Measurements from ENCODE around the gene PXDN. TPM values are rescaled to one million over a fixed set of nuclear protein-coding genes. Genes with fewer than 3 reads are reported as not detected.
"Not testable (repeated sequence)": the region's sequence is repeated elsewhere in the genome, so short reads cannot be mapped to it uniquely, and the experiment has no call there.

Gene PXDN
- total RNA-seq, 1 donor from 2014 or later = 36.3 TPM

DNA sequence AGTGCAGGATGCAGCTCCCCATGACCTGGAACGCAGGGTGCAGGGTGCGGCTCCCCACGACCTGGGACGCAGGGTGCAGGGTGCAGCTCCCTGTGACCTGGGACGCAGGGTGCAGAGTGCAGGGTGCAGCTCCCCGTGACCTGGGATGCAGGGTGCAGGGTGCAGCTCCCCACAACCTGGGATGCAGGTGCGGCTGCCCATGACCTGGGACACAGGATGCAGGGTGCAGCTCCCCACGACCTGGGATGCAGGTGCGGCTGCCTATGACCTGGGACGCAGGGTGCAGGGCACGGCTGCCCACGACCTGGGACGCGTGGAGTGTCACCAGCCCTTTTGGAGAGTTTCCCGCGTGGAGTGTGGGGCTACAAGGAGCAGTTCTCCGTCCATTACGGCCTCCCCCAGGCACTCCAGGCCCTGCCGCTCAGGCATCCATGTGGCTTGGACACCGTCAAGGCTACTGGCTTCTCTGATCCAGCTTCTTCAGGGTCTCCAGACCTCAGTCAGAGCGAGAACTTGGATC lies 38.7 kb downstream of the PXDN start:
- TF ChIP-seq, protein P1, sequence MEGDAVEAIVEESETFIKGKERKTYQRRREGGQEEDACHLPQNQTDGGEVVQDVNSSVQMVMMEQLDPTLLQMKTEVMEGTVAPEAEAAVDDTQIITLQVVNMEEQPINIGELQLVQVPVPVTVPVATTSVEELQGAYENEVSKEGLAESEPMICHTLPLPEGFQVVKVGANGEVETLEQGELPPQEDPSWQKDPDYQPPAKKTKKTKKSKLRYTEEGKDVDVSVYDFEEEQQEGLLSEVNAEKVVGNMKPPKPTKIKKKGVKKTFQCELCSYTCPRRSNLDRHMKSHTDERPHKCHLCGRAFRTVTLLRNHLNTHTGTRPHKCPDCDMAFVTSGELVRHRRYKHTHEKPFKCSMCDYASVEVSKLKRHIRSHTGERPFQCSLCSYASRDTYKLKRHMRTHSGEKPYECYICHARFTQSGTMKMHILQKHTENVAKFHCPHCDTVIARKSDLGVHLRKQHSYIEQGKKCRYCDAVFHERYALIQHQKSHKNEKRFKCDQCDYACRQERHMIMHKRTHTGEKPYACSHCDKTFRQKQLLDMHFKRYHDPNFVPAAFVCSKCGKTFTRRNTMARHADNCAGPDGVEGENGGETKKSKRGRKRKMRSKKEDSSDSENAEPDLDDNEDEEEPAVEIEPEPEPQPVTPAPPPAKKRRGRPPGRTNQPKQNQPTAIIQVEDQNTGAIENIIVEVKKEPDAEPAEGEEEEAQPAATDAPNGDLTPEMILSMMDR (IDR thresholded peaks at IDR 0.05) = no peak
- Histone ChIP-seq H3K36me3 (no peaks in the 10 kb centered on the region), H3K9me3 (no peaks in the 10 kb centered on the region), H3K4me1 (peaks cover 24% of the 10 kb centered on the region), H3K4me3 (no peak overlapping the region), H3K27me3 (ENCODE audit: low read depth) (no peaks in the 10 kb centered on the region), H3K27ac (no peak overlapping the region)
- DNase-seq (no peak), ATAC-seq (no peak)
- intact Hi-C loops (cut with DNase I) = no loop called here

DNA sequence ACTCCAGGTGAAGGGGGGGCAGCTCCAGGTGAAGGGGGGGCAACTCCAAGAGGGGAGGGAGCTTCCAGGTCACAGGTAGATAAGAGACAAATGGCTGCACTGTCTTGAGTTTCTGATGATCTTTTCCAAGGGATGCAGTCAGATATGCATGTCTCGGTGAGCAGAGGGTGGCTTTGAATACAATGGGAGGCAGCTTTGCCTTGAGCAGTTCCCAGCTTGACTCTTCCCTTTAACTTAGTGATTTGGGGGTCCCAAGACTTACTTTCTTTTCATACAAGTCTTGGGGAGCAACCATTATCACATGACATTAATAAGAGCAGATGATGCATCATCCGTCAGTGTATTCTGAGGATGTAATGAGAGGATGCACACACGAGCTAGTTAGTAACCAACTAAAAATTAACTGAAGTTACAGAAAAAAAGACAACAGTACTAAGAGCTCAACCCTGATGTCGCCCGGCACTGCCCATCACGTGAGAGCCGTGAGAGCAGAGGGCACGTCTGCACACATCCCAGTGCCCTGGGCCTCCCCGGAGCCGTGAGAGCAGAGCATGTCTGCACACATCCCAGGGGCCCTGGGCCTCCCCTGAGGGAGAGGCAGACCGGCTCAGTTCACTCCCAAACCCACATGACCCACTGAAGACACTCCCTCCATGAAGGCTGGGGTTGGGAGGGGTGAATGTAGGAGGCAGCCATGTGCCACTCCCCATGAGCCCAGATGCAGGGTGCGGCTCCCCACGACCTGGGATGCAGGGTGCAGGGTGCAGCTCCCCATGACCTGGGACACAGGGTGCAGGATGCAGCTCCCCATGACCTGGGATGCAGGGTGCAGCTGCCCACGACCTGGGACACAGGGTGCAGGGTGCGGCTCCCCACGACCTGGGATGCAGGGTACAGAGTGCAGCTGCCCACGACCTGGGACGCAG lies 39.4 kb downstream of the PXDN start:
- intact Hi-C loops (cut with DNase I) = no loop called here
- Histone ChIP-seq H3K27ac (no peak overlapping the region), H3K36me3 (no peaks in the 10 kb centered on the region), H3K27me3 (ENCODE audit: low read depth) (no peaks in the 10 kb centered on the region), H3K4me1 (peaks cover 24% of the 10 kb centered on the region), H3K9me3 (no peaks in the 10 kb centered on the region), H3K4me3 (no peak overlapping the region)
- TF ChIP-seq, protein P1 (IDR thresholded peaks at IDR 0.05) = no peak
- peak in 1 of 2 donors; percentile 5 for ATAC-seq
- DNase-seq = no peak

DNA sequence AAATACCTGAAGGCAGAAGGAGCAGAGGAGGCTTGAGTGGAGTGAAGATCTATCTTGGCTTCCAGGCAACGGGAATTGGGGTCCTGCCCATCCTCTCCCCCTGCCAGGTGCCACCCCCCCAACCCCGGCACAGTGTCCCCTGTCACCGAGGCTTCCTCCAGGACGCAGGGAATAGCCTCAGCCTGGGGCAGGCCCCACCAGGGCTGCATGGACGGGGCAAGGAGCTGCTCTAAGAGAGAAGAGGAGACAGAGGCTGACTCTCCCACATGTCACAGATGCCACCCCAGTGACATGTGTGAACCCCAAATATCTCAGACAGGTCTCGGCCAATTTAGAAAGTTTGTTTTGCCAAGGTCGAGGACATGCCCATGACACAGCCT lies 42.1 kb downstream of the PXDN start:
- H3K27me3 ChIP-seq (ENCODE audit: low read depth) = no peaks in the 10 kb centered on the region
- intact Hi-C loops (cut with DNase I) = no loop called here
- H3K27ac ChIP-seq = no peak overlapping the region
- ATAC-seq (peak in 1 of 2 donors; percentile 14), DNase-seq (no peak)
- TF ChIP-seq, protein P1 (IDR thresholded peaks at IDR 0.05) = no peak
- H3K4me1 ChIP-seq = peaks cover 19% of the 10 kb centered on the region
- no peaks in the 10 kb centered on the region for H3K9me3 ChIP-seq
- no peak overlapping the region for H3K4me3 ChIP-seq
- no peaks in the 10 kb centered on the region for H3K36me3 ChIP-seq

DNA sequence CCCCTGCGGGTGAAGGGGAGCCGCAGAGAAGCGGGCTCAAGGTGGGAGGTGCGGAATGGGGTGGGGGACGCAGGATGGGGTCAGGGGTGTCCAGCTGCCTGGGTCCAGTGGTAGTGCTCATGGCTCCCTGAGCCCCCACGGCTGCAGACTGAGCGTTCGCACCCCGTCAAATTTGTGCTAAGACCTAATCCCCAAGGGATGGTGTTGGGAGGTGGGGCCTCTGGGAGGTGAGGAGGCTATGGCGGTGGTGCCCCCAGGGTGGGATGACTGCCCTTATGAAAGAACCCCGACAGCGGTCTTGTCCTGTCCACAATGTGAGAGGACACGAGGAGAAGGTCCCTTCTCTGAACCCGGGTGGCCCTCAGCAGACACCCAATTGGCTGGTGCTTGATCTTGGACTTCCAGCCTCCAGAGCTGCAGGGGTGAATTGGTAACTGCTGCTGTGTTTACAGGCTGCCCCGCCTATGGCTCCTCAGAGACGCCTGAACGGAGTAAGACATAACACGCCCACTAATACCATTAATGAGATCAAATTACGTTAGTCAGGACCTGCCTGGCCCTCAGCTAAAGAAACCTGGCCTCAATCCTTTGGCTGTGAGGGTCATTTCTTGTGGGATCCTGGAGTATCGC lies 42.6 kb downstream of the PXDN start:
- Histone ChIP-seq H3K9me3 (no peaks in the 10 kb centered on the region), H3K36me3 (no peaks in the 10 kb centered on the region), H3K4me1 (peaks cover 24% of the 10 kb centered on the region), H3K4me3 (no peak overlapping the region), H3K27ac (no peak overlapping the region), H3K27me3 (ENCODE audit: low read depth) (no peaks in the 10 kb centered on the region)
- peak; percentile 58 to 69 for ATAC-seq
- TF ChIP-seq, protein P1 (IDR thresholded peaks at IDR 0.05) = no peak
- intact Hi-C loops (cut with DNase I) = no loop called here
- no peak for DNase-seq

DNA sequence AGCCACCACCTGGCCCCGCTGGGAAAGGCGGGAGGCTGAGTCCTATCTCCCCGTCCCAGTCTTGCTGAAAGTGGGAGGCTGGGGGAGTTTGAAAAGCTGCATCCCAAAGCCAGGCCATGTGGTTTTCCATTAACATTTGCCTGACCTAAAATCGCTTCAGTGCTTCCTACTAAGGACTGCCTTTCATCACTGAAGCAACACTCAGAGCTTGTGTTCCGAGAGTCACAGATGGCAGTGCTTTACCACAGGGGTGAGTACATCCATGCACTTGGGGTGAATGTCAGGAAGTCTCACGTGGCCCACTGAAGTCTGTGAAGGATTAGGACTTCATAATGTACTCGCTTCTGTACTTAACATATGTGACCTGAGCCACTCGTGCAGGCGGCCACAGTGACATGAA lies 43.3 kb downstream of the PXDN start:
- Histone ChIP-seq H3K36me3 (no peaks in the 10 kb centered on the region), H3K9me3 (no peaks in the 10 kb centered on the region), H3K4me3 (no peak overlapping the region), H3K27ac (no peak overlapping the region), H3K27me3 (ENCODE audit: low read depth) (no peaks in the 10 kb centered on the region), H3K4me1 (peaks cover 25% of the 10 kb centered on the region)
- no peak for DNase-seq
- intact Hi-C loops (cut with DNase I) = no loop called here
- TF ChIP-seq, protein P1 (IDR thresholded peaks at IDR 0.05) = no peak
- ATAC-seq = no peak

DNA sequence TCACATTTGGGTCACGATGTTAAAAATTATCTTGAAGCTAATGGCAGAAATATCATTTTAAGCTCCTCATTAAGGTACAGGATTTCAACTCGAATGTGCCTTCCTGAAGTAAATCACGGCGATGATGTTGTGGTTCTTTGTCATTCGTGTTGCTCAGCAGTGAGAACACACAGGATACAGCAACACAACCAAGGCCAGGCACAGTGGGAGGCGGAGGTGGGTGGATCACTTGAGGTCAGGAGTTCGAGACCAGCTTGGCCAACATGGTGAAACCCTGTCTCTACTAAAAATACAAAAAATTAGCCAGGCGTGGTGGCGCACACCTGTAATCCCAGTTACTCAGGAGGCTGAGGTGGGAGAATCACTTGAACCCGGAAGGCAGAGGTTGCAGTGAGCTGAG lies 43.9 kb downstream of the PXDN start:
- intact Hi-C loops (cut with DNase I); H3K27me3 ChIP-seq (ENCODE audit: low read depth); H3K36me3 ChIP-seq; H3K27ac ChIP-seq; H3K9me3 ChIP-seq; DNase-seq; H3K4me3 ChIP-seq; ATAC-seq: not testable (repeated sequence)
- H3K4me1 ChIP-seq = peaks cover 25% of the 10 kb centered on the region

Measured in lower lobe of right lung (tissue), 2 donors.